ENCODE measurements around the gene DPP6.

- no peak for TF ChIP-seq SP1 (IDR thresholded peaks at IDR 0.05; ENCODE audit: low read depth, low read length)
- TF ChIP-seq CTCF (IDR thresholded peaks at IDR 0.05; ENCODE audit: control extremely low read depth in 1 of 3, insufficient read depth in 1 of 3, low read depth in 1 of 3, low read length in 3 of 3): no peak
- no peak for TF ChIP-seq ATF2 (IDR thresholded peaks at IDR 0.05; ENCODE audit: low read length)
Observed at GRCh38 chr7:154425271-154425670, 373.1 kb downstream of the DPP6 start.
